A549 (cell line): ENCODE measurements around the gene EPYC.
A peak's percentile ranks its signal among the peaks of the same experiment; 100 is the strongest.

Experiments used
- CTCF ChIP-seq: fragments of >200 bp; sonication (Bioruptor Twin); formaldehyde crosslinking; IDR thresholded peaks from 3 replicates; pipeline ENCODE4 v1.5.1; 2016
- JUN ChIP-seq, 2 experiments: fragments of >200 bp; sonication (Bioruptor Twin); formaldehyde crosslinking; IDR thresholded peaks; 2 replicates in 1 of 2; 3 replicates in 1 of 2; pipeline ENCODE4 v1.6.1; 2016 to 2017
- POLR2A ChIP-seq: IDR thresholded peaks from 2 replicates; pipeline ENCODE4 v1.6.1; 2012; ENCODE audit warnings: mild to moderate bottlenecking, low read length
- RAD21 ChIP-seq, 2 experiments: fragments of >200 bp in 1 of 2; sonication (Bioruptor Twin) in 1 of 2; formaldehyde crosslinking in 1 of 2; IDR thresholded peaks in 1 of 2; conservative IDR thresholded peaks in 1 of 2; 2 replicates in 1 of 2; 3 replicates in 1 of 2; pipeline ENCODE4 v1.6.1; 2012 to 2018; ENCODE audit warnings: inconsistent platforms in 1 of 2
- SREBF2 ChIP-seq: fragments of 450-650 bp; IDR thresholded peaks from 2 replicates; pipeline ENCODE4 v1.6.1; 2014; ENCODE audit warnings: mild to moderate bottlenecking, moderate library complexity
- TF ChIP-seq, protein P1 (sequence below): IDR thresholded peaks from 2 replicates; pipeline ENCODE4 v1.6.1; 2012
- TF ChIP-seq, protein P2 (sequence below): fragments of 200-600 bp; sonication (generic); IDR thresholded peaks from 2 replicates; pipeline ENCODE4 v1.6.1; 2016; ENCODE audit warnings: antibody characterized with exemption, mild to moderate bottlenecking, moderate library complexity

GRCh38 chr12:90959032-90959431 is 45.7 kb downstream of the EPYC start:
- TF ChIP-seq POLR2A (no peak), SREBF2 (no peak), CTCF (peak; percentile 17; the same call in 2 of the 3 replicates), JUN (IDR thresholded peaks at IDR 0.05) (no peak), RAD21 (conservative IDR thresholded peaks at IDR 0.05 in 1 of 2, IDR thresholded peaks at IDR 0.05 in 1 of 2) (peak; percentile 33 to 37; a peak in 4 of 5 replicates)
- TF ChIP-seq, protein P1, sequence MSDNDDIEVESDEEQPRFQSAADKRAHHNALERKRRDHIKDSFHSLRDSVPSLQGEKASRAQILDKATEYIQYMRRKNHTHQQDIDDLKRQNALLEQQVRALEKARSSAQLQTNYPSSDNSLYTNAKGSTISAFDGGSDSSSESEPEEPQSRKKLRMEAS, result no peak
- TF ChIP-seq, protein P2, sequence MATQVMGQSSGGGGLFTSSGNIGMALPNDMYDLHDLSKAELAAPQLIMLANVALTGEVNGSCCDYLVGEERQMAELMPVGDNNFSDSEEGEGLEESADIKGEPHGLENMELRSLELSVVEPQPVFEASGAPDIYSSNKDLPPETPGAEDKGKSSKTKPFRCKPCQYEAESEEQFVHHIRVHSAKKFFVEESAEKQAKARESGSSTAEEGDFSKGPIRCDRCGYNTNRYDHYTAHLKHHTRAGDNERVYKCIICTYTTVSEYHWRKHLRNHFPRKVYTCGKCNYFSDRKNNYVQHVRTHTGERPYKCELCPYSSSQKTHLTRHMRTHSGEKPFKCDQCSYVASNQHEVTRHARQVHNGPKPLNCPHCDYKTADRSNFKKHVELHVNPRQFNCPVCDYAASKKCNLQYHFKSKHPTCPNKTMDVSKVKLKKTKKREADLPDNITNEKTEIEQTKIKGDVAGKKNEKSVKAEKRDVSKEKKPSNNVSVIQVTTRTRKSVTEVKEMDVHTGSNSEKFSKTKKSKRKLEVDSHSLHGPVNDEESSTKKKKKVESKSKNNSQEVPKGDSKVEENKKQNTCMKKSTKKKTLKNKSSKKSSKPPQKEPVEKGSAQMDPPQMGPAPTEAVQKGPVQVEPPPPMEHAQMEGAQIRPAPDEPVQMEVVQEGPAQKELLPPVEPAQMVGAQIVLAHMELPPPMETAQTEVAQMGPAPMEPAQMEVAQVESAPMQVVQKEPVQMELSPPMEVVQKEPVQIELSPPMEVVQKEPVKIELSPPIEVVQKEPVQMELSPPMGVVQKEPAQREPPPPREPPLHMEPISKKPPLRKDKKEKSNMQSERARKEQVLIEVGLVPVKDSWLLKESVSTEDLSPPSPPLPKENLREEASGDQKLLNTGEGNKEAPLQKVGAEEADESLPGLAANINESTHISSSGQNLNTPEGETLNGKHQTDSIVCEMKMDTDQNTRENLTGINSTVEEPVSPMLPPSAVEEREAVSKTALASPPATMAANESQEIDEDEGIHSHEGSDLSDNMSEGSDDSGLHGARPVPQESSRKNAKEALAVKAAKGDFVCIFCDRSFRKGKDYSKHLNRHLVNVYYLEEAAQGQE, result no peak
